ENCODE results near the gene ENOX1.

Gene ENOX1

GRCh38 chr13:43737392-43737923, 49.3 kb downstream of the ENOX1 start:
- DNase-seq = no peak

GRCh38 chr13:43732726-43733125, 54.0 kb downstream of the ENOX1 start:
- no peak for DNase-seq

- no peak for DNase-seq
Observed at GRCh38 chr13:43731296-43731695, 55.5 kb downstream of the ENOX1 start.

GRCh38 chr13:43730642-43731041, 56.1 kb downstream of the ENOX1 start:
- DNase-seq = no peak

- no peak for DNase-seq
Observed at GRCh38 chr13:43728421-43728820, 58.4 kb downstream of the ENOX1 start.

- no peak for DNase-seq
Observed at GRCh38 chr13:43727856-43728255, 58.9 kb downstream of the ENOX1 start.

GRCh38 chr13:43725460-43725859, 61.3 kb downstream of the ENOX1 start:
- DNase-seq = no peak

GRCh38 chr13:43720780-43721397, 65.9 kb downstream of the ENOX1 start:
- no peak for DNase-seq

GRCh38 chr13:43698758-43699157, 88.0 kb downstream of the ENOX1 start:
- no peak for DNase-seq

GRCh38 chr13:43698009-43698408, 88.8 kb downstream of the ENOX1 start:
- no peak for DNase-seq

- DNase-seq = no peak
Observed at GRCh38 chr13:43697323-43697722, 89.4 kb downstream of the ENOX1 start.

- DNase-seq = no peak
Observed at GRCh38 chr13:43694146-43694664, 92.6 kb downstream of the ENOX1 start.

GRCh38 chr13:43693639-43694038, 93.1 kb downstream of the ENOX1 start:
- no peak for DNase-seq

GRCh38 chr13:43688227-43688907, 98.4 kb downstream of the ENOX1 start:
- no peak for DNase-seq

- no peak for DNase-seq
Observed at GRCh38 chr13:43687038-43687437, 99.7 kb downstream of the ENOX1 start.

- DNase-seq = no peak
Observed at GRCh38 chr13:43686557-43686956, 100.2 kb downstream of the ENOX1 start.

- no peak for DNase-seq
Observed at GRCh38 chr13:43684963-43685725, 101.6 kb downstream of the ENOX1 start.

- DNase-seq = no peak
Observed at GRCh38 chr13:43682701-43683100, 104.1 kb downstream of the ENOX1 start.

- no peak for DNase-seq
Observed at GRCh38 chr13:43676320-43676719, 110.5 kb downstream of the ENOX1 start.

GRCh38 chr13:43675577-43675976, 111.2 kb downstream of the ENOX1 start:
- no peak for DNase-seq

GRCh38 chr13:43669964-43670363, 116.8 kb downstream of the ENOX1 start:
- no peak for DNase-seq

- DNase-seq = no peak
Observed at GRCh38 chr13:43669101-43669500, 117.7 kb downstream of the ENOX1 start.

- DNase-seq = no peak
Observed at GRCh38 chr13:43666403-43666802, 120.4 kb downstream of the ENOX1 start.

GRCh38 chr13:43665388-43665787, 121.4 kb downstream of the ENOX1 start:
- no peak for DNase-seq
